Muscle layer of colon (tissue), 2 donors: Measurements from ENCODE around the gene ALDH3B1.
A peak's percentile ranks its signal among the peaks of the same experiment; 100 is the strongest.

ENCODE experiments used
- H3K27ac ChIP-seq: one replicate; pipeline ENCODE4 v1.7.0; 2013; ENCODE audit warnings: low read depth, mild to moderate bottlenecking, low read length, moderate library complexity
- H3K27me3 ChIP-seq, 2 donors: one replicate each; pipeline ENCODE4 v1.7.0; 2013; ENCODE audit warnings: low read length in 2 of 2, mild to moderate bottlenecking in 2 of 2; ENCODE audit not compliant: insufficient read depth in 2 of 2, control insufficient read depth in 1 of 2
- H3K36me3 ChIP-seq: one replicate; pipeline ENCODE4 v1.7.0; 2013; ENCODE audit warnings: mild to moderate bottlenecking, low read length; ENCODE audit not compliant: insufficient read depth
- H3K4me1 ChIP-seq: one replicate; pipeline ENCODE4 v1.7.0; 2013; ENCODE audit warnings: mild to moderate bottlenecking, low read length; ENCODE audit not compliant: insufficient read depth
- H3K4me3 ChIP-seq, 2 donors: one replicate each; pipeline ENCODE4 v1.7.0; 2013; ENCODE audit warnings: low read length in 2 of 2, low read depth in 1 of 2, mild to moderate bottlenecking in 1 of 2, moderate library complexity in 1 of 2
- H3K9ac ChIP-seq: one replicate; pipeline ENCODE4 v1.7.0; 2013; ENCODE audit warnings: low read length
- H3K9me3 ChIP-seq: one replicate; pipeline ENCODE4 v1.7.0; 2013; ENCODE audit warnings: mild to moderate bottlenecking, low read length
- donor health status: abdominal sarcoma.
- donor health status: Adenocarcinoma of cecum.

The ALDH3B1 gene

GRCh38 chr11:68028802-68029545, 18.8 kb downstream of the ALDH3B1 start:
- H3K4me1 ChIP-seq = peaks cover 27% of the 10 kb centered on the region
- no peaks in the 10 kb centered on the region for H3K27me3 ChIP-seq
- H3K9me3 ChIP-seq = no peaks in the 10 kb centered on the region
- peaks cover 17% of the 10 kb centered on the region for H3K36me3 ChIP-seq
- no peak overlapping the region for H3K9ac ChIP-seq
- H3K4me3 ChIP-seq = no peak overlapping the region
- no peak overlapping the region for H3K27ac ChIP-seq

- Histone ChIP-seq H3K27ac (peak within 1 kb of the TSS; percentile 70), H3K4me3 (peak within 1 kb of the TSS; percentile 54 to 99), H3K36me3 (peaks cover 24% of the 10 kb centered on the region), H3K9ac (peak within 1 kb of the TSS; percentile 99), H3K9me3 (no peaks in the 10 kb centered on the region), H3K27me3 (no peaks in the 10 kb centered on the region), H3K4me1 (peaks cover 27% of the 10 kb centered on the region)
Observed at GRCh38 chr11:68030318-68031143, 20.4 kb downstream of the ALDH3B1 start, which contains the start of gene NDUFS8. TSS of gene NDUFS8 (plus strand) at chr11:68030681. CDS start at chr11:68032152, 1,471 bp downstream.

- H3K27ac ChIP-seq = peak overlapping the region; percentile 70
- no peaks in the 10 kb centered on the region for H3K9me3 ChIP-seq
- peaks cover 24% of the 10 kb centered on the region for H3K36me3 ChIP-seq
- peak overlapping the region; percentile 99 for H3K9ac ChIP-seq
- peak overlapping the region; percentile 54 to 99 for H3K4me3 ChIP-seq
- H3K4me1 ChIP-seq = peaks cover 27% of the 10 kb centered on the region
- no peaks in the 10 kb centered on the region for H3K27me3 ChIP-seq
Observed at GRCh38 chr11:68031144-68031464, 21.0 kb downstream of the ALDH3B1 start.

- Histone ChIP-seq H3K27me3 (no peaks in the 10 kb centered on the region), H3K9me3 (no peaks in the 10 kb centered on the region), H3K9ac (peak overlapping the region; percentile 99), H3K4me3 (peak overlapping the region in 1 of 2 donors; percentile 99), H3K36me3 (peaks cover 24% of the 10 kb centered on the region), H3K27ac (no peak overlapping the region), H3K4me1 (peaks cover 27% of the 10 kb centered on the region)
Observed at GRCh38 chr11:68032003-68032402, 21.9 kb downstream of the ALDH3B1 start.

- H3K27ac ChIP-seq = no peak overlapping the region
- H3K36me3 ChIP-seq = peaks cover 24% of the 10 kb centered on the region
- no peaks in the 10 kb centered on the region for H3K9me3 ChIP-seq
- H3K27me3 ChIP-seq = no peaks in the 10 kb centered on the region
- H3K9ac ChIP-seq = no peak overlapping the region
- H3K4me3 ChIP-seq = no peak overlapping the region
- peaks cover 35% of the 10 kb centered on the region for H3K4me1 ChIP-seq
Observed at GRCh38 chr11:68032997-68033707, 23.0 kb downstream of the ALDH3B1 start.

GRCh38 chr11:68033708-68034045, 23.6 kb downstream of the ALDH3B1 start:
- Histone ChIP-seq H3K27ac (no peak overlapping the region), H3K4me1 (peaks cover 40% of the 10 kb centered on the region), H3K9me3 (no peaks in the 10 kb centered on the region), H3K4me3 (no peak overlapping the region), H3K27me3 (no peaks in the 10 kb centered on the region), H3K36me3 (peaks cover 24% of the 10 kb centered on the region), H3K9ac (no peak overlapping the region)

- Histone ChIP-seq H3K9ac (no peak overlapping the region), H3K27me3 (no peaks in the 10 kb centered on the region), H3K4me3 (no peak overlapping the region), H3K9me3 (no peaks in the 10 kb centered on the region), H3K27ac (no peak overlapping the region), H3K4me1 (peaks cover 42% of the 10 kb centered on the region), H3K36me3 (peaks cover 24% of the 10 kb centered on the region)
Observed at GRCh38 chr11:68035266-68035876, 25.2 kb downstream of the ALDH3B1 start.

- peaks cover 24% of the 10 kb centered on the region for H3K36me3 ChIP-seq
- peaks cover 46% of the 10 kb centered on the region for H3K4me1 ChIP-seq
- H3K9ac ChIP-seq = no peak overlapping the region
- H3K4me3 ChIP-seq = no peak overlapping the region
- no peaks in the 10 kb centered on the region for H3K9me3 ChIP-seq
- no peaks in the 10 kb centered on the region for H3K27me3 ChIP-seq
- H3K27ac ChIP-seq = no peak overlapping the region
Observed at GRCh38 chr11:68036141-68036716, 26.1 kb downstream of the ALDH3B1 start.

- Histone ChIP-seq H3K4me1 (peaks cover 44% of the 10 kb centered on the region), H3K9ac (no peak overlapping the region)
Observed at GRCh38 chr11:68036717-68037239, 26.7 kb downstream of the ALDH3B1 start.

GRCh38 chr11:68037411-68038225, 27.5 kb downstream of the ALDH3B1 start:
- Histone ChIP-seq H3K36me3 (peaks cover 24% of the 10 kb centered on the region), H3K4me1 (peaks cover 38% of the 10 kb centered on the region), H3K27me3 (no peaks in the 10 kb centered on the region), H3K27ac (peak overlapping the region; percentile 85), H3K9ac (peak overlapping the region; percentile 75), H3K4me3 (no peak overlapping the region), H3K9me3 (no peaks in the 10 kb centered on the region)

More at GRCh38 chr11:68036717-68037239, 26.7 kb downstream of the ALDH3B1 start:
- peak overlapping the region; percentile 85 for H3K27ac ChIP-seq
- H3K9me3 ChIP-seq = no peaks in the 10 kb centered on the region
- H3K36me3 ChIP-seq = peaks cover 24% of the 10 kb centered on the region
- no peaks in the 10 kb centered on the region for H3K27me3 ChIP-seq
- H3K4me3 ChIP-seq = no peak overlapping the region
